ENCODE data around the gene AMOTL1.

DNA sequence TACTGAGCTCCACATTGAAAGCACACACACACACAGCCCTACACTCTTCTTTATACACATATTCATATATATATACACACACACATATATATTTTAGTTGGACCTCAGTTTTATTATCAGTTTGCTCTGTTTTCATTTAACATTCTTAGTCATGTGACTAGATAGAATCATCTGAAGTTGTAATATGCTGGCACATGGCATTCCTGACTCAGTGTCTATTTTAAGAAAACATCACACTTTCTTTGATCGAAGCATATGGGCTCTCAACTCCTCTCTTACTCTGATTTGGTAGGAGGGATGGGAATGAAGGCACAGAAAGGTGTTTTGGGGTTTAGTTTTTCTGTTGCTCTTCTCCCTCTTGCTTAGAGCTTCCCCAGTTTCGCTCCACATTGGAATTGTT, 24.8 kb downstream of the AMOTL1 start:
- TF ChIP-seq SP1 (IDR thresholded peaks at IDR 0.05), result no peak
- no peak for TF ChIP-seq BHLHE40 (IDR thresholded peaks at IDR 0.05; ENCODE audit: borderline replicate concordance)
